GM23338 (cell line): ENCODE measurements around the gene DDX31. TPM values are rescaled to one million over a fixed set of nuclear protein-coding genes. Genes with fewer than 3 reads are reported as not detected.

Source experiments
- ATAC-seq: fragments of 200-7000 bp; cut with Tn5 transposase; 3 replicates; pipeline ENCODE4 v1.9.1; 2020
- DNase-seq: peaks from one replicate; pipeline ENCODE4 v3.0.0-alpha.2; 2015; ENCODE audit warnings: low spot score
- H2AFZ ChIP-seq: fragments of 200-600 bp; sonication (generic); 2 replicates; pipeline ENCODE4 v1.8.0; 2016; ENCODE audit warnings: antibody characterized with exemption, mild to moderate bottlenecking, moderate library complexity
- H3F3A ChIP-seq: fragments of 200-600 bp; sonication (generic); replicated peaks from 2 replicates; pipeline ENCODE4 v1.8.0; 2017; ENCODE audit warnings: antibody characterized with exemption, mixed run types, low read depth
- H3K27ac ChIP-seq: fragments of 200-600 bp; sonication (generic); 2 replicates; pipeline ENCODE4 v1.6.1; 2016; ENCODE audit warnings: low read depth
- H3K27me3 ChIP-seq: fragments of 200-600 bp; sonication (generic); 2 replicates; pipeline ENCODE4 v1.8.0; 2016; ENCODE audit warnings: mild to moderate bottlenecking, mixed run types, moderate library complexity; ENCODE audit not compliant: insufficient read depth
- H3K36me3 ChIP-seq: fragments of 200-600 bp; sonication (generic); 2 replicates; pipeline ENCODE4 v1.8.0; 2016; ENCODE audit warnings: mild to moderate bottlenecking; ENCODE audit not compliant: insufficient read depth
- H3K4me1 ChIP-seq: fragments of 200-600 bp; sonication (generic); 2 replicates; pipeline ENCODE4 v1.8.0; 2016; ENCODE audit warnings: mild to moderate bottlenecking, moderate library complexity; ENCODE audit not compliant: insufficient read depth
- H3K4me2 ChIP-seq: fragments of 200-600 bp; sonication (generic); 2 replicates; pipeline ENCODE4 v1.7.1; 2017; ENCODE audit warnings: mixed run types
- H3K4me3 ChIP-seq: fragments of 200-600 bp; sonication (generic); 2 replicates; pipeline ENCODE4 v1.6.1; 2016; ENCODE audit warnings: mixed run types
- H3K79me2 ChIP-seq: fragments of 200-600 bp; sonication (generic); replicated peaks from 2 replicates; pipeline ENCODE4 v1.8.0; 2017; ENCODE audit warnings: mild to moderate bottlenecking; ENCODE audit not compliant: insufficient read depth
- H3K9me2 ChIP-seq: fragments of 200-600 bp; sonication (generic); 2 replicates; pipeline ENCODE4 v1.8.0; 2017; ENCODE audit not compliant: insufficient read depth
- H4K20me1 ChIP-seq: fragments of 200-600 bp; sonication (generic); replicated peaks from 2 replicates; pipeline ENCODE4 v1.8.0; 2017; ENCODE audit warnings: mild to moderate bottlenecking; ENCODE audit not compliant: insufficient read depth
- H3K27ac Mint-ChIP-seq: 2 replicates; pipeline ENCODE4 v1.8.0; 2020; ENCODE audit warnings: inconsistent platforms, mild to moderate bottlenecking, moderate library complexity, mixed read lengths
- H3K27me3 Mint-ChIP-seq: 3 replicates; pipeline ENCODE4 v1.8.0; 2022; ENCODE audit warnings: low read depth, mild to moderate bottlenecking, moderate library complexity, mixed read lengths, inconsistent platforms; ENCODE audit not compliant: insufficient read depth, poor library complexity
- H3K36me3 Mint-ChIP-seq: 3 replicates; pipeline ENCODE4 v1.8.0; 2021; ENCODE audit warnings: low read depth, mild to moderate bottlenecking, inconsistent platforms, moderate library complexity, mixed read lengths
- H3K4me1 Mint-ChIP-seq: 3 replicates; pipeline ENCODE4 v1.8.0; 2020; ENCODE audit warnings: mild to moderate bottlenecking, inconsistent platforms, mixed read lengths
- H3K4me3 Mint-ChIP-seq: 3 replicates; pipeline ENCODE4 v1.8.0; 2021; ENCODE audit warnings: moderate library complexity, mild to moderate bottlenecking, inconsistent platforms, mixed read lengths
- H3K9me3 Mint-ChIP-seq: 3 replicates; pipeline ENCODE4 v1.8.0; 2020; ENCODE audit warnings: moderate library complexity, mild to moderate bottlenecking, inconsistent platforms, mixed read lengths
- CREB1 ChIP-seq: fragments of 250-450 bp; sonication (Bioruptor Pico); IDR thresholded peaks from 2 replicates; pipeline ENCODE4 v1.5.0; 2020; ENCODE audit warnings: low read depth, mild to moderate bottlenecking, moderate library complexity
- EZH2 ChIP-seq: fragments of 200-600 bp; sonication (generic); IDR thresholded peaks from one replicate; pipeline ENCODE4 v1.8.0; 2017; ENCODE audit warnings: antibody characterized with exemption, mild to moderate bottlenecking, low read depth; ENCODE audit not compliant: unreplicated experiment
- EZH2phosphoT487 ChIP-seq: fragments of 200-600 bp; sonication (generic); IDR thresholded peaks from one replicate; pipeline ENCODE4 v1.8.1; 2018; ENCODE audit warnings: antibody characterized with exemption; ENCODE audit not compliant: unreplicated experiment
- JUNB ChIP-seq: IDR thresholded peaks from one replicate; pipeline ENCODE4 v1.6.1; 2016; ENCODE audit warnings: antibody characterized with exemption; ENCODE audit not compliant: unreplicated experiment
- POLR2AphosphoS5 ChIP-seq: IDR thresholded peaks from 2 replicates; pipeline ENCODE4 v1.6.1; 2016; ENCODE audit warnings: antibody characterized with exemption, low read depth
- STAT1 ChIP-seq: IDR thresholded peaks from one replicate; pipeline ENCODE4 v1.6.1; 2016; ENCODE audit warnings: antibody characterized with exemption; ENCODE audit not compliant: unreplicated experiment
- ZNF114 ChIP-seq: fragments of 250-450 bp; sonication (Bioruptor Pico); IDR thresholded peaks from 2 replicates; pipeline ENCODE4 v1.5.0; 2020; ENCODE audit warnings: mild to moderate bottlenecking, moderate library complexity
- ZNF331 ChIP-seq: fragments of 250-450 bp; sonication (Bioruptor Pico); IDR thresholded peaks from 2 replicates; pipeline ENCODE4 v1.5.0; 2020; ENCODE audit warnings: low read depth, mild to moderate bottlenecking, moderate library complexity
- polyA plus RNA-seq: library from polyadenylated mRNA; unstranded; fragments of >200 nt; fragmentation: Nextera tagmentation; extraction: Ambion mirVana; gene quantifications from 2 replicates; pipeline ENCODE4 v1.2.1, GENCODE V29; 2016
- total RNA-seq: library from RNA; depleted of rRNA; stranded (reverse); fragments of >200 nt; shearing (Covaris generic); gene quantifications from 2 replicates; pipeline ENCODE4 v1.2.3, GENCODE V29; 2014
- TF ChIP-seq, protein P1 (sequence below): fragments of 250-450 bp; sonication (Bioruptor Pico); IDR thresholded peaks from 2 replicates; pipeline ENCODE4 v1.5.0; 2020; ENCODE audit warnings: mild to moderate bottlenecking, moderate library complexity

DDX31 gene
- total and polyA plus RNA-seq, 2 experiments from 2014 or later, result 14.8 to 23.5 TPM

DNA sequence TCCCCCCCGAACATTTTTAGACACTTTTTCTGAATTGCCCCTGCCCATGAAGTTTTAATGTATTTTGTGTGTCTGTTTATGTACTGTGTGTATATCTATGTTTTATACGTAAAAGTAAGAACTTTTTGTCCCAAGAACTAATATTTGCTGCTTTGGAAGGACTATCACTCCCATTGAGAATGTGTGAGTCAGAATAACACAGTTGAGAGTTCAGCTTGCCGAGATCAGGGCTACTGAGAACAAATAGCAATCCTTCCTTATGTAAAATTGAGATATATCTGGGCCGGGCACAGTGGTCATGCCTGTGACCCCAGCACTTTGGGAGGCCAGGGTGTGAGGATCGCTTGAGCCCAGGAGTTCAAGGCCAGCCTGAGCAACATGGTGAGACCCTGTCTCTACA lies 11.8 kb upstream of the DDX31 start:
- Mint-ChIP-seq H3K4me3 (no peak overlapping the region), H3K36me3 (peaks cover 72% of the 10 kb centered on the region), H3K27me3 (no peaks in the 10 kb centered on the region), H3K27ac (no peak overlapping the region), H3K9me3 (no peaks in the 10 kb centered on the region; the same call in 2 of the 3 replicates), H3K4me1 (no peaks in the 10 kb centered on the region)
- Histone ChIP-seq H3K4me1 (no peaks in the 10 kb centered on the region), H2AFZ (no peak overlapping the region), H3K79me2 (peaks cover 85% of the 10 kb centered on the region), H4K20me1 (peaks cover 66% of the 10 kb centered on the region), H3K4me2 (no peak overlapping the region), H3K9me2 (no peaks in the 10 kb centered on the region), H3K4me3 (no peak overlapping the region), H3K27me3 (no peaks in the 10 kb centered on the region), H3F3A (no peaks in the 10 kb centered on the region), H3K27ac (no peak overlapping the region), H3K36me3 (peaks cover 56% of the 10 kb centered on the region)
- no peak for TF ChIP-seq ZNF114 (CRISPR knock-in tag)
- no peak for TF ChIP-seq JUNB
- TF ChIP-seq EZH2phosphoT487, result no peak
- TF ChIP-seq CREB1 (CRISPR knock-in tag), result no peak
- no peak for TF ChIP-seq ZNF331 (CRISPR knock-in tag)
- TF ChIP-seq, protein P1, sequence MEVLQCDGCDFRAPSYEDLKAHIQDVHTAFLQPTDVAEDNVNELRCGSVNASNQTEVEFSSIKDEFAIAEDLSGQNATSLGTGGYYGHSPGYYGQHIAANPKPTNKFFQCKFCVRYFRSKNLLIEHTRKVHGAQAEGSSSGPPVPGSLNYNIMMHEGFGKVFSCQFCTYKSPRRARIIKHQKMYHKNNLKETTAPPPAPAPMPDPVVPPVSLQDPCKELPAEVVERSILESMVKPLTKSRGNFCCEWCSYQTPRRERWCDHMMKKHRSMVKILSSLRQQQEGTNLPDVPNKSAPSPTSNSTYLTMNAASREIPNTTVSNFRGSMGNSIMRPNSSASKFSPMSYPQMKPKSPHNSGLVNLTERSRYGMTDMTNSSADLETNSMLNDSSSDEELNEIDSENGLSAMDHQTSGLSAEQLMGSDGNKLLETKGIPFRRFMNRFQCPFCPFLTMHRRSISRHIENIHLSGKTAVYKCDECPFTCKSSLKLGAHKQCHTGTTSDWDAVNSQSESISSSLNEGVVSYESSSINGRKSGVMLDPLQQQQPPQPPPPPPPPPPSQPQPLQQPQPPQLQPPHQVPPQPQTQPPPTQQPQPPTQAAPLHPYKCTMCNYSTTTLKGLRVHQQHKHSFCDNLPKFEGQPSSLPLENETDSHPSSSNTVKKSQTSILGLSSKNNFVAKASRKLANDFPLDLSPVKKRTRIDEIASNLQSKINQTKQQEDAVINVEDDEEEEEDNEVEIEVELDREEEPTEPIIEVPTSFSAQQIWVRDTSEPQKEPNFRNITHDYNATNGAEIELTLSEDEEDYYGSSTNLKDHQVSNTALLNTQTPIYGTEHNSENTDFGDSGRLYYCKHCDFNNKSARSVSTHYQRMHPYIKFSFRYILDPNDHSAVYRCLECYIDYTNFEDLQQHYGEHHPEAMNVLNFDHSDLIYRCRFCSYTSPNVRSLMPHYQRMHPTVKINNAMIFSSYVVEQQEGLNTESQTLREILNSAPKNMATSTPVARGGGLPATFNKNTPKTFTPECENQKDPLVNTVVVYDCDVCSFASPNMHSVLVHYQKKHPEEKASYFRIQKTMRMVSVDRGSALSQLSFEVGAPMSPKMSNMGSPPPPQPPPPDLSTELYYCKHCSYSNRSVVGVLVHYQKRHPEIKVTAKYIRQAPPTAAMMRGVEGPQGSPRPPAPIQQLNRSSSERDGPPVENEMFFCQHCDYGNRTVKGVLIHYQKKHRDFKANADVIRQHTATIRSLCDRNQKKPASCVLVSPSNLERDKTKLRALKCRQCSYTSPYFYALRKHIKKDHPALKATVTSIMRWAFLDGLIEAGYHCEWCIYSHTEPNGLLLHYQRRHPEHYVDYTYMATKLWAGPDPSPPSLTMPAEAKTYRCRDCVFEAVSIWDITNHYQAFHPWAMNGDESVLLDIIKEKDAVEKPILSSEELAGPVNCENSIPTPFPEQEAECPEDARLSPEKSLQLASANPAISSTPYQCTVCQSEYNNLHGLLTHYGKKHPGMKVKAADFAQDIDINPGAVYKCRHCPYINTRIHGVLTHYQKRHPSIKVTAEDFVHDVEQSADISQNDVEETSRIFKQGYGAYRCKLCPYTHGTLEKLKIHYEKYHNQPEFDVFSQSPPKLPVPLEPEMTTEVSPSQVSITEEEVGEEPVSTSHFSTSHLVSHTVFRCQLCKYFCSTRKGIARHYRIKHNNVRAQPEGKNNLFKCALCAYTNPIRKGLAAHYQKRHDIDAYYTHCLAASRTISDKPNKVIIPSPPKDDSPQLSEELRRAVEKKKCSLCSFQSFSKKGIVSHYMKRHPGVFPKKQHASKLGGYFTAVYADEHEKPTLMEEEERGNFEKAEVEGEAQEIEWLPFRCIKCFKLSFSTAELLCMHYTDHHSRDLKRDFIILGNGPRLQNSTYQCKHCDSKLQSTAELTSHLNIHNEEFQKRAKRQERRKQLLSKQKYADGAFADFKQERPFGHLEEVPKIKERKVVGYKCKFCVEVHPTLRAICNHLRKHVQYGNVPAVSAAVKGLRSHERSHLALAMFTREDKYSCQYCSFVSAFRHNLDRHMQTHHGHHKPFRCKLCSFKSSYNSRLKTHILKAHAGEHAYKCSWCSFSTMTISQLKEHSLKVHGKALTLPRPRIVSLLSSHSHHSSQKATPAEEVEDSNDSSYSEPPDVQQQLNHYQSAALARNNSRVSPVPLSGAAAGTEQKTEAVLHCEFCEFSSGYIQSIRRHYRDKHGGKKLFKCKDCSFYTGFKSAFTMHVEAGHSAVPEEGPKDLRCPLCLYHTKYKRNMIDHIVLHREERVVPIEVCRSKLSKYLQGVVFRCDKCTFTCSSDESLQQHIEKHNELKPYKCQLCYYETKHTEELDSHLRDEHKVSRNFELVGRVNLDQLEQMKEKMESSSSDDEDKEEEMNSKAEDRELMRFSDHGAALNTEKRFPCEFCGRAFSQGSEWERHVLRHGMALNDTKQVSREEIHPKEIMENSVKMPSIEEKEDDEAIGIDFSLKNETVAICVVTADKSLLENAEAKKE (CRISPR knock-in tag), result no peak
- TF ChIP-seq POLR2AphosphoS5, result no peak
- no peak for TF ChIP-seq EZH2
- no peak for TF ChIP-seq STAT1
- no peak for DNase-seq
- no peak for ATAC-seq
